ENCODE data around the gene KSR2. TPM values are rescaled to one million over a fixed set of nuclear protein-coding genes. Genes with fewer than 3 reads are reported as not detected.
"Not testable (repeated sequence)": the region's sequence is repeated elsewhere in the genome, so short reads cannot be mapped to it uniquely, and the experiment has no call there.

Gene KSR2
- total RNA-seq, 1 experiment from 2014 or later = 0.15 TPM

- CTCF ChIA-PET = no interaction called here
- in situ Hi-C loops (cut with HindIII; ENCODE audit: low pct_unique_long_range_greater_than_20kb, low sequenced_read_pairs) (no loop called here), intact Hi-C loops (cut with micrococcal nuclease; ENCODE audit: unreplicated experiment) (no loop called here)
- no TSS peak for BruUV-seq (replicated peaks)
- TF ChIP-seq REST (IDR thresholded peaks at IDR 0.05; ENCODE audit: insufficient read depth in 1 of 2, low read depth in 2 of 2, low read length in 1 of 2) (no peak), CTCF (IDR thresholded peaks at IDR 0.05) (no peak), POLR2AphosphoS5 (IDR thresholded peaks at IDR 0.05; ENCODE audit: low read depth, low read length) (no peak), TCF7L2 (IDR thresholded peaks at IDR 0.05; ENCODE audit: low read depth, low read length) (no peak), SIN3A (IDR thresholded peaks at IDR 0.05; ENCODE audit: borderline replicate concordance, insufficient read depth, low read depth, low read length) (no peak)
- no peaks in the 10 kb centered on the region for H3K9me3 ChIP-seq (ENCODE audit: control insufficient read depth, insufficient read depth, low read depth, low read length)
- no peaks in the 10 kb centered on the region for H3K27me3 ChIP-seq (ENCODE audit: control insufficient read depth, insufficient read depth, low read length)
- POLR2A ChIA-PET = no interaction called here
- H3K4me1 ChIP-seq (ENCODE audit: control insufficient read depth, insufficient read depth, low read length) = no peaks in the 10 kb centered on the region
- H3K4me3 ChIP-seq (ENCODE audit: low read depth in 2 of 2, low read length in 2 of 2) = no peak overlapping the region
- ATAC-seq = no peak
- no peak overlapping the region for H3K27ac ChIP-seq (ENCODE audit: low read length)
- DNase-seq (ENCODE audit: low read depth, low spot score) = no peak
- H3K36me3 ChIP-seq (ENCODE audit: control insufficient read depth, insufficient read depth, low read length) = no peaks in the 10 kb centered on the region
Observed at GRCh38 chr12:118010903-118011302, 42.1 kb upstream of the KSR2 start.

GRCh38 chr12:117999806-118000205 lies 31.0 kb upstream of the KSR2 start:
- POLR2A ChIA-PET = interaction anchor here (0.7 kb wide), 1 partner anchor 105 kb away, joined by 7 read pairs; no protein-coding TSS in a partner anchor
- ATAC-seq; CTCF ChIA-PET; H3K27ac ChIP-seq (ENCODE audit: low read length); intact Hi-C loops (cut with micrococcal nuclease; ENCODE audit: unreplicated experiment); H3K9me3 ChIP-seq (ENCODE audit: control insufficient read depth, insufficient read depth, low read depth, low read length); H3K27me3 ChIP-seq (ENCODE audit: control insufficient read depth, insufficient read depth, low read length); H3K36me3 ChIP-seq (ENCODE audit: control insufficient read depth, insufficient read depth, low read length); in situ Hi-C loops (cut with HindIII; ENCODE audit: low pct_unique_long_range_greater_than_20kb, low sequenced_read_pairs); H3K4me1 ChIP-seq (ENCODE audit: control insufficient read depth, insufficient read depth, low read length); DNase-seq (ENCODE audit: low read depth, low spot score); H3K4me3 ChIP-seq (ENCODE audit: low read depth in 2 of 2, low read length in 2 of 2); BruUV-seq (replicated peaks): not testable (repeated sequence)

GRCh38 chr12:117998719-117999118 lies 29.9 kb upstream of the KSR2 start:
- intact Hi-C loops (cut with micrococcal nuclease; ENCODE audit: unreplicated experiment) (no loop called here), in situ Hi-C loops (cut with HindIII; ENCODE audit: low pct_unique_long_range_greater_than_20kb, low sequenced_read_pairs) (no loop called here)
- no peaks in the 10 kb centered on the region for H3K4me1 ChIP-seq (ENCODE audit: control insufficient read depth, insufficient read depth, low read length)
- no peak overlapping the region for H3K4me3 ChIP-seq (ENCODE audit: low read depth in 2 of 2, low read length in 2 of 2)
- H3K9me3 ChIP-seq (ENCODE audit: control insufficient read depth, insufficient read depth, low read depth, low read length) = no peaks in the 10 kb centered on the region
- CTCF ChIA-PET = no interaction called here
- ATAC-seq (no peak), DNase-seq (ENCODE audit: low read depth, low spot score) (no peak)
- TF ChIP-seq TCF7L2 (IDR thresholded peaks at IDR 0.05; ENCODE audit: low read depth, low read length) (no peak), SIN3A (IDR thresholded peaks at IDR 0.05; ENCODE audit: borderline replicate concordance, insufficient read depth, low read depth, low read length) (no peak), REST (IDR thresholded peaks at IDR 0.05; ENCODE audit: insufficient read depth in 1 of 2, low read depth in 2 of 2, low read length in 1 of 2) (no peak), POLR2AphosphoS5 (IDR thresholded peaks at IDR 0.05; ENCODE audit: low read depth, low read length) (no peak), CTCF (IDR thresholded peaks at IDR 0.05) (no peak)
- H3K27me3 ChIP-seq (ENCODE audit: control insufficient read depth, insufficient read depth, low read length) = no peaks in the 10 kb centered on the region
- H3K36me3 ChIP-seq (ENCODE audit: control insufficient read depth, insufficient read depth, low read length) = no peaks in the 10 kb centered on the region
- no peak overlapping the region for H3K27ac ChIP-seq (ENCODE audit: low read length)
- POLR2A ChIA-PET = no interaction called here
- no TSS peak for BruUV-seq (replicated peaks)
